Stimulated activated memory B cell treated with anti-CD40 and anti-IgM and Interleukin-4, amounts not matched to agents 10 μg/mL and 1 μg/mL and 100 μg/mL, for 72 hours (primary cell): ENCODE measurements around the gene ADGRL3.

Source experiments
- ATAC-seq: fragments of 150-1000 bp; cut with Tn5 transposase; 2 replicates; pipeline ENCODE4 v1.10.0; 2021
- H3K27ac Mint-ChIP-seq: one replicate; pipeline ENCODE4 v1.8.0; 2022; ENCODE audit warnings: mild to moderate bottlenecking, mixed read lengths
- H3K27me3 Mint-ChIP-seq: one replicate; pipeline ENCODE4 v1.8.0; 2022; ENCODE audit warnings: mixed read lengths
- H3K36me3 Mint-ChIP-seq: one replicate; pipeline ENCODE4 v1.8.0; 2022; ENCODE audit warnings: mixed read lengths
- H3K4me1 Mint-ChIP-seq: one replicate; pipeline ENCODE4 v1.8.0; 2022; ENCODE audit warnings: mixed read lengths
- H3K4me3 Mint-ChIP-seq: one replicate; pipeline ENCODE4 v1.8.0; 2022; ENCODE audit warnings: mild to moderate bottlenecking, moderate library complexity, mixed read lengths
- H3K9me3 Mint-ChIP-seq: one replicate; pipeline ENCODE4 v1.8.0; 2022; ENCODE audit warnings: mixed read lengths

The ADGRL3 gene

GRCh38 chr4:62087706-62088105 lies 887.6 kb downstream of the ADGRL3 start:
- no peak overlapping the region for H3K27ac Mint-ChIP-seq
- H3K36me3 Mint-ChIP-seq = no peaks in the 10 kb centered on the region
- peaks cover 15% of the 10 kb centered on the region for H3K9me3 Mint-ChIP-seq
- H3K4me3 Mint-ChIP-seq = no peak overlapping the region
- no peak for ATAC-seq
- no peaks in the 10 kb centered on the region for H3K27me3 Mint-ChIP-seq
- H3K4me1 Mint-ChIP-seq = no peaks in the 10 kb centered on the region

- H3K4me3 Mint-ChIP-seq = no peak overlapping the region
- H3K36me3 Mint-ChIP-seq = no peaks in the 10 kb centered on the region
- no peaks in the 10 kb centered on the region for H3K4me1 Mint-ChIP-seq
- peaks cover 11% of the 10 kb centered on the region for H3K9me3 Mint-ChIP-seq
- no peak for ATAC-seq
- H3K27me3 Mint-ChIP-seq = no peaks in the 10 kb centered on the region
- H3K27ac Mint-ChIP-seq = no peak overlapping the region
Measured at GRCh38 chr4:62093735-62094134, 893.6 kb downstream of the ADGRL3 start.

DNA sequence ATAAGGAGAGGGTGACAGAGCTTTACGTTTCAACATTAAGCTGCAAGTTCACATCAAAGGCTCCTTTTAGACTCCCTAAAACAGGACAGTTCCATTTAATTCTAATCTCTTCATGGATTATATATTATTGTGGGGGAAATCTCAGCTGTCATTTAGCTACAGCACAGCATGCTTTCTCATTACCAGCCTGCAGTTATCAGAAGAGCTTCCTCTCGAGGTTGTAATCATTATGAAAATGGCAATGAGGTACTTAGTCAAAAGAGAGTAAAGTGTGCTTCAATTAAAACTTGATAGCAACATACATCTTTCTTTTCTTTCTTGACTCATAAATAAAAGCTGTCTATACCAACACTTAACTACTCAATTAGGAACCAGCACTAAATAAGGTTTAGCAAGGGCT lies 896.8 kb downstream of the ADGRL3 start:
- no peak for ATAC-seq

DNA sequence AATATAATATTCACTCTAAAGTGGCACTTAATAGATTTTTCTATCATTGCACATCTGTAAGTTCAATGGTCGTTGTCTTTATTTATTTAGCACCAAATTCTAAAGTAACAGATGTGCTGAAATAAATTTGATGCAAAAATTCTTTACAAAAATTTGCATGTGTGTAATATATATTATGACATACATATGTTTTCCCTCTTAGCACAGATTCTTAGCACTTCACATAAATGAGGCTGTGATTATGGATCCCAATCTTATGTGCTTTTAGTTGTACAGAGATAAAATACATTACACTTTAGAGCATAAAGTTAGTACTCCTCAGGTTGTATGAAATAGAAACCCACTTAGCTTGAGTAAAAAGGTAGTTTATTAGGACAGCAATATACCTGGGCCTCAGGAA lies 915.1 kb downstream of the ADGRL3 start:
- ATAC-seq = no peak
- H3K9me3 Mint-ChIP-seq = peaks cover 6% of the 10 kb centered on the region
- H3K27ac Mint-ChIP-seq = no peak overlapping the region
- no peak overlapping the region for H3K4me3 Mint-ChIP-seq
- H3K27me3 Mint-ChIP-seq = no peaks in the 10 kb centered on the region
- no peaks in the 10 kb centered on the region for H3K36me3 Mint-ChIP-seq
- H3K4me1 Mint-ChIP-seq = no peaks in the 10 kb centered on the region

More for the DNA sequence above, 896.8 kb downstream of the ADGRL3 start:
- Mint-ChIP-seq H3K27me3 (no peaks in the 10 kb centered on the region), H3K36me3 (no peaks in the 10 kb centered on the region), H3K4me3 (no peak overlapping the region), H3K4me1 (no peaks in the 10 kb centered on the region), H3K9me3 (peaks cover 3% of the 10 kb centered on the region), H3K27ac (no peak overlapping the region)

GRCh38 chr4:62117886-62118285 lies 917.8 kb downstream of the ADGRL3 start:
- Mint-ChIP-seq H3K4me3 (no peak overlapping the region), H3K27ac (no peak overlapping the region), H3K36me3 (no peaks in the 10 kb centered on the region), H3K4me1 (no peaks in the 10 kb centered on the region), H3K9me3 (peaks cover 3% of the 10 kb centered on the region), H3K27me3 (no peaks in the 10 kb centered on the region)
- no peak for ATAC-seq

- ATAC-seq = no peak
- Mint-ChIP-seq H3K27ac (no peak overlapping the region), H3K4me3 (no peak overlapping the region), H3K27me3 (no peaks in the 10 kb centered on the region), H3K36me3 (no peaks in the 10 kb centered on the region), H3K4me1 (no peaks in the 10 kb centered on the region), H3K9me3 (peaks cover 3% of the 10 kb centered on the region)
Measured at GRCh38 chr4:62118558-62118957, 918.4 kb downstream of the ADGRL3 start.

- no peaks in the 10 kb centered on the region for H3K9me3 Mint-ChIP-seq
- no peaks in the 10 kb centered on the region for H3K4me1 Mint-ChIP-seq
- H3K36me3 Mint-ChIP-seq = no peaks in the 10 kb centered on the region
- no peak overlapping the region for H3K4me3 Mint-ChIP-seq
- no peak for ATAC-seq
- no peaks in the 10 kb centered on the region for H3K27me3 Mint-ChIP-seq
- no peak overlapping the region for H3K27ac Mint-ChIP-seq
Measured at GRCh38 chr4:62119195-62119594, 919.1 kb downstream of the ADGRL3 start.

- Mint-ChIP-seq H3K36me3 (no peaks in the 10 kb centered on the region), H3K4me3 (no peak overlapping the region), H3K27me3 (no peaks in the 10 kb centered on the region), H3K9me3 (peaks cover 5% of the 10 kb centered on the region), H3K4me1 (no peaks in the 10 kb centered on the region), H3K27ac (no peak overlapping the region)
- ATAC-seq = no peak
Measured at GRCh38 chr4:62126064-62126732, 926.1 kb downstream of the ADGRL3 start.
